Measurements from ENCODE around the gene CAT. TPM values are rescaled to one million over a fixed set of nuclear protein-coding genes. Genes with fewer than 3 reads are reported as not detected.

CAT gene
- total RNA-seq, 3 donors from 2014 or later = 75.7 to 111 (median 89.5) TPM

DNA sequence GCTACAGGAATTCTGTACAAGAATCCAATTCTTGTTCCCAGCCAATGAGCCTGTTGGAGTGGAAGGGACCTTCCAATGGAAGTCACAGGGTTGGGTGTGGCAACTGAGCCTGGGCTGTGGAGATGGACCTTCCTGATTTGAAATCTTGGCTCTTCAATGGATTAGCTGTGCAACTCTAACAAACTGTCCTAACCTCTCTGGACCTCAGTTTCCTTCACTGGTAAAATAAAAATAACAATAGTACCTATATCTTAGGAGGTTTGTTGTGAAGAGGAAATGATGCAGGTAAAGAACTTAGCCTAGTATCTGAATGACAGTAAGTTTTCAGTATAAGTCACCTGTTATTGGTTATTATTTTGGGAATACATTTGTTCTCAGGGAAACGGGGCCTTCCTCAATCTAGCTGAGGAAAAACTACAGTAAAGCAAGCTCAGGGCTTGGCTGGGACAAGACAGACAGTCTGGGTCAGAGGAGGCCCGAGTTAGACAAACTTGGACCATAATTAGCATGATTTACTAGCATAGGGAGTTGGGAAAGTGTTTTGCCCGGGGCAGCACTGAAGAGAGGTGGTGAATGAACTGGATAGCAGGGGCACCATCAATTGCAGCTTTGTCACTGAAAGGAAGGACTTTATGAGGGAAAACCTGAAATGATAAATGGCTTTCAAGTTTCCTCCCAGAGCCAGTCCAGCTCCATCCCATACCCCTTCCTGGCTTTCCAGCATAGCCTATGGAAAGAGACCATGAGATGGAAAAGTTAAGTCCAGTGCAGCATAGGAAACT lies 61.2 kb downstream of the CAT start:
- Histone ChIP-seq H3K4me3 (no peak overlapping the region), H3K9me3 (no peaks in the 10 kb centered on the region), H3K4me1 (ENCODE audit: low read depth) (no peaks in the 10 kb centered on the region), H3K36me3 (ENCODE audit: low read depth) (no peaks in the 10 kb centered on the region)
- TF ChIP-seq CTCF (IDR thresholded peaks at IDR 0.05) = no peak
- DNase-seq = no peak
- ATAC-seq = no peak
- intact Hi-C loops (cut with DNase I, micrococcal nuclease) = no loop called here

- intact Hi-C loops (cut with DNase I, micrococcal nuclease) = no loop called here
- Histone ChIP-seq H3K9me3 (no peaks in the 10 kb centered on the region), H3K36me3 (ENCODE audit: low read depth) (no peaks in the 10 kb centered on the region), H3K4me3 (no peak overlapping the region), H3K4me1 (ENCODE audit: low read depth) (no peaks in the 10 kb centered on the region)
- no peak for TF ChIP-seq CTCF (IDR thresholded peaks at IDR 0.05)
- DNase-seq = no peak
- ATAC-seq = peak; percentile 42
These were observed 62.8 kb downstream of the CAT start for GRCh38 chr11:34501500-34501899.

DNA sequence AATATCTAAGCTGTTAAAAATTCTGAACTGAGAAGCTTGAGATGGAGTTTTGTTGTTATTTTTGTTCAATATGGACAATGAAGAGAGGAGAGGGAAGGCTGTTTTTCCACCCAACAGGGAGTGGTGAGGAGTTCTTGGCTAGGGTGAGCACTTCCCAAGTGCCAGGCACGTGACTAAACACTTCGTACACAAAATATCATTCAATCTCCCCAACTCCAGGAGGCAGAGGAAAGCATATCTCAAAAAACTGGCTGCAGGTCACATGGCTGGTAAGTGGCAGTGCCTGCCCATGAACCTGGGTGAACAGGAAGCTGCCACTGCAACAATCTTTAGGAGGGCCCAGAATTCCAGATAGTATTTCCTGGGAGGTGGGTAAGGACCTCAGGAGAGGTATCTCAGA lies 63.2 kb downstream of the CAT start:
- H3K36me3 ChIP-seq (ENCODE audit: low read depth) = no peaks in the 10 kb centered on the region
- H3K4me1 ChIP-seq (ENCODE audit: low read depth) = no peaks in the 10 kb centered on the region
- no peak for TF ChIP-seq CTCF (IDR thresholded peaks at IDR 0.05)
- ATAC-seq (no peak), DNase-seq (no peak)
- intact Hi-C loops (cut with DNase I, micrococcal nuclease) = no loop called here
- no peak overlapping the region for H3K4me3 ChIP-seq
- H3K9me3 ChIP-seq = no peaks in the 10 kb centered on the region

DNA sequence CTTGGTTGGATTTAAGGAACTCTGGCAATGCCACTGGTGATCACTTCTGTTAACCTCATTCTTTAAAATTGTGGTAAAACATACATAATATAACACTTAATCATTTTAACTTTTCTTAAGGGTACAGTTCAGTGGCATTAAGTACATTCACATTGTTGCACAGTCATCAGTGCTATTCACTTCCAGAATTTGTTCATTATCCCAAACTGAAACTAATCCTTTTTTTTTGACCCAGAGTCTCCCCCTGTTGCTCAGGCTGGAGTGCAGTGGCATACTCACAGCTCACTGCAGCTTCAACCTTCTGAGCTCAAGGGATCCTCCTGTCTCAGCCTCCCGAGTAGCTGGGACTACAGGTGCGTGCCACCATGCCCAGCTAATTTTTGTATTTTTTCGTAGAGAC lies 64.2 kb downstream of the CAT start:
- no peak overlapping the region for H3K4me3 ChIP-seq
- TF ChIP-seq CTCF (IDR thresholded peaks at IDR 0.05) = no peak
- ATAC-seq (no peak), DNase-seq (no peak)
- no peaks in the 10 kb centered on the region for H3K36me3 ChIP-seq (ENCODE audit: low read depth)
- no peaks in the 10 kb centered on the region for H3K9me3 ChIP-seq
- intact Hi-C loops (cut with DNase I, micrococcal nuclease) = no loop called here
- H3K4me1 ChIP-seq (ENCODE audit: low read depth) = no peaks in the 10 kb centered on the region

DNA sequence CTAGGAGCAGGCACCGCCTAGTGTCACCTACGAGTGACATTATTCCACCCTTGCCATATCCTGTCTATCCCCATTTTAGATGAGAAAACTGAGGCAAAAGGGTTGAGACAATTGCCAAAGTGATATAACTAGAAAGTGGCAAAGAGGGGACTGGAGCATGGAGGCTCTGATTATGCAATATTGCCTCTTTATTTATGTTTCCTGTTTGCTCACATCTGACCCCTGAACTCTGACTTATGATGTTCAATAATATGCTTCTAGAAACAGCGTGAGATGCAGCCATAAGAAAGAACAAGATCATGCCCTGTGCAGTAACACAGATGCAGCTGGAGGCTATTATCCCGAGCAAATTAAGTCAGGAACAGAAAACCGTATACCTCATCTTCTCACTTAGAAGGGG lies 67.1 kb downstream of the CAT start:
- no peak for DNase-seq
- no peak for TF ChIP-seq CTCF (IDR thresholded peaks at IDR 0.05)
- H3K4me3 ChIP-seq = no peak overlapping the region
- no peaks in the 10 kb centered on the region for H3K36me3 ChIP-seq (ENCODE audit: low read depth)
- H3K4me1 ChIP-seq (ENCODE audit: low read depth) = no peaks in the 10 kb centered on the region
- no peaks in the 10 kb centered on the region for H3K9me3 ChIP-seq
- no peak for ATAC-seq
- intact Hi-C loops (cut with DNase I, micrococcal nuclease) = no loop called here

Data from mucosa of descending colon (tissue), 3 donors.